ENCODE data around the gene UBP1.
"Not testable (repeated sequence)": the region's sequence is repeated elsewhere in the genome, so short reads cannot be mapped to it uniquely, and the experiment has no call there.

- TF ChIP-seq CTCF, EZH2, EZH2phosphoT487 (IDR thresholded peaks at IDR 0.05): not testable (repeated sequence)
These were observed 11.8 kb upstream of the UBP1 start for GRCh38 chr3:33451994-33452393.
